CD4-positive, alpha-beta T cell (primary cell): Measurements from ENCODE around the gene PTX4. TPM values are rescaled to one million over a fixed set of nuclear protein-coding genes. Genes with fewer than 3 reads are reported as not detected.

ENCODE experiments used
- ATAC-seq: fragments of 200-7000 bp; cut with Tn5 transposase; one replicate; pipeline ENCODE4 v1.10.0; 2022; ENCODE audit warnings: mild to moderate bottlenecking; ENCODE audit not compliant: poor library complexity
- CTCF ChIA-PET: fragments of 350-600 bp; sonication (Branson Sonifier 250); formaldehyde crosslinking; loops from one replicate; lab custom pipeline; 2021; ENCODE audit warnings: antibody characterized with exemption, inconsistent platforms; lab: Charles Lee
- POLR2A ChIA-PET: fragments of 350-600 bp; sonication (Branson Sonifier 250); formaldehyde crosslinking; loops from one replicate; lab custom pipeline; 2021; ENCODE audit warnings: antibody characterized with exemption, inconsistent platforms; lab: Charles Lee
- DNase-seq, 14 experiments: peaks; one replicate each; pipeline ENCODE4 v3.0.0-alpha.2; 2013 to 2020; ENCODE audit warnings: mixed read lengths in 2 of 14
- H3K27ac ChIP-seq, 2 donors: one replicate each; pipeline versions ENCODE4 v1.5.1 to v1.7.0; 2013; ENCODE audit warnings: low read length in 2 of 2, low read depth in 1 of 2, mild to moderate bottlenecking in 1 of 2
- H3K27me3 ChIP-seq, 2 experiments: 1 replicate in 1 of 2; 2 replicates in 1 of 2; pipeline versions ENCODE4 v1.6.1 to v1.7.0; 2013; ENCODE audit warnings: low read length in 2 of 2, control low read depth in 1 of 2, mild to moderate bottlenecking in 1 of 2, moderate library complexity in 1 of 2; ENCODE audit not compliant: insufficient read depth in 2 of 2, control insufficient read depth in 1 of 2
- H3K36me3 ChIP-seq: one replicate; pipeline ENCODE4 v1.6.1; 2013; ENCODE audit warnings: low read length, control low read depth; ENCODE audit not compliant: insufficient read depth
- H3K4me1 ChIP-seq: one replicate; pipeline ENCODE4 v1.6.1; 2013; ENCODE audit warnings: low read length, control low read depth; ENCODE audit not compliant: insufficient read depth
- H3K4me3 ChIP-seq: one replicate; pipeline ENCODE4 v1.5.1; 2013; ENCODE audit warnings: mild to moderate bottlenecking, low read length, moderate library complexity
- H3K9me3 ChIP-seq, 2 experiments: 1 replicate in 1 of 2; 2 replicates in 1 of 2; pipeline versions ENCODE4 v1.6.1 to v1.7.0; 2013; ENCODE audit warnings: low read length in 2 of 2, mild to moderate bottlenecking in 2 of 2, control low read depth in 1 of 2, moderate library complexity in 1 of 2; ENCODE audit not compliant: control insufficient read depth in 1 of 2, insufficient read depth in 1 of 2
- H3K27ac Mint-ChIP-seq: one replicate; pipeline ENCODE4 v1.8.0; 2020; ENCODE audit warnings: mixed read lengths
- H3K27me3 Mint-ChIP-seq: one replicate; pipeline ENCODE4 v1.8.0; 2021; ENCODE audit warnings: mixed read lengths
- H3K36me3 Mint-ChIP-seq: one replicate; pipeline ENCODE4 v1.8.0; 2021; ENCODE audit warnings: low read depth, mixed read lengths
- H3K4me1 Mint-ChIP-seq: one replicate; pipeline ENCODE4 v1.8.0; 2021; ENCODE audit warnings: low read depth, mixed read lengths
- H3K4me3 Mint-ChIP-seq: one replicate; pipeline ENCODE4 v1.8.0; 2020; ENCODE audit warnings: mild to moderate bottlenecking, mixed read lengths
- H3K9me3 Mint-ChIP-seq: one replicate; pipeline ENCODE4 v1.8.0; 2020; ENCODE audit warnings: mixed read lengths
- intact Hi-C, 2 experiments: fragments of 100-400 bp; cut with DNase I in 1 of 2; cut with micrococcal nuclease in 1 of 2; formaldehyde crosslinking; loops; one replicate each; pipeline versions ENCODE4 v1.15.1 to v1.9.0; 2023 to 2025; cut with DNase I, micrococcal nuclease
- total RNA-seq, 174 experiments: library from RNA in 2 of 174; stranded (reverse) in 2 of 174; gene quantifications; one replicate each; pipeline ENCODE4 v1.2.3 and lab custom pipeline; 2021 to 2026
- TF ChIP-seq, protein P1 (sequence below): fragments of 200-600 bp; IDR thresholded peaks from one replicate; pipeline ENCODE4 v1.8.0; 2022; ENCODE audit warnings: antibody characterized with exemption, mild to moderate bottlenecking

PTX4 gene
- total RNA-seq, 2 experiments from 2014 or later: not detected

DNA sequence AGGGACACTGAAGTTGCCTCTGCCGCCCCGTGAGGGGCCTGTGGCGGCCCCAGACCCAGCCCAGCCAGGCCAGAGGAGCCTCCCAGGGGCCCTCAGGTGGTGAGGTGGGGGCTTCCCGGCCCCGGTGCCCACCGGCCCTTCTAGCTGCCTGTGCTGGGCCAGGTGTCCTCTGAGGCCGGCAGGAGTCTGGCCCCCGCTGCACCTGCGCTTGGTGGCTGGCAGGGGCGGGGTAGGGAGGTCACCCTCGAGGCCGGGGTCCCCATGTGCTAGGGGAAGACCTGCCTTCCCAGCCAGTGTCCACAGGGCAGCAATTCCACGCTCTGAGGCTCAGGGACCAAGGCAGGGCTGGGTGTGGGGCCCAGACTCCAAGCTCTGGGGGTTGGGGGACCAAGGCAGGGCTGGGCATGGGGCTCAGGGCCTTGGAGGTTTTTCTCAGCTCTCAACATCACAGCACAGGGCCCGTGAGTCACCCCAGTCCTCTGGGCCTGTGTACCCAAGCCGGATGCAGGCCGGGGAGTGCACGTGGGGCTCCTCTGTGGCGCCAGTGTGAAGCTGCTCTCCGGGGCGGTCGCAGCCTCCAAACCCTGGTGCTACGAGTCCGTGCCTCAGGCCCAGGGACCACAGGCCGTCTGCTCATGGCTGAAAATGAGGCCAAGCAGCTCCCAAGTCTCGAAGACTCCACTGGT is 43.1 kb downstream of the PTX4 start:
- CTCF ChIA-PET: no interaction called here
- Mint-ChIP-seq H3K36me3 (peaks cover 13% of the 10 kb centered on the region), H3K4me1 (no peaks in the 10 kb centered on the region), H3K9me3 (no peaks in the 10 kb centered on the region), H3K27me3 (no peaks in the 10 kb centered on the region), H3K4me3 (no peak overlapping the region), H3K27ac (no peak overlapping the region)
- TF ChIP-seq, protein P1, sequence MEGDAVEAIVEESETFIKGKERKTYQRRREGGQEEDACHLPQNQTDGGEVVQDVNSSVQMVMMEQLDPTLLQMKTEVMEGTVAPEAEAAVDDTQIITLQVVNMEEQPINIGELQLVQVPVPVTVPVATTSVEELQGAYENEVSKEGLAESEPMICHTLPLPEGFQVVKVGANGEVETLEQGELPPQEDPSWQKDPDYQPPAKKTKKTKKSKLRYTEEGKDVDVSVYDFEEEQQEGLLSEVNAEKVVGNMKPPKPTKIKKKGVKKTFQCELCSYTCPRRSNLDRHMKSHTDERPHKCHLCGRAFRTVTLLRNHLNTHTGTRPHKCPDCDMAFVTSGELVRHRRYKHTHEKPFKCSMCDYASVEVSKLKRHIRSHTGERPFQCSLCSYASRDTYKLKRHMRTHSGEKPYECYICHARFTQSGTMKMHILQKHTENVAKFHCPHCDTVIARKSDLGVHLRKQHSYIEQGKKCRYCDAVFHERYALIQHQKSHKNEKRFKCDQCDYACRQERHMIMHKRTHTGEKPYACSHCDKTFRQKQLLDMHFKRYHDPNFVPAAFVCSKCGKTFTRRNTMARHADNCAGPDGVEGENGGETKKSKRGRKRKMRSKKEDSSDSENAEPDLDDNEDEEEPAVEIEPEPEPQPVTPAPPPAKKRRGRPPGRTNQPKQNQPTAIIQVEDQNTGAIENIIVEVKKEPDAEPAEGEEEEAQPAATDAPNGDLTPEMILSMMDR: no peak
- intact Hi-C loops: no loop called here
- Histone ChIP-seq H3K36me3 (peaks cover 18% of the 10 kb centered on the region), H3K27ac (no peak overlapping the region), H3K4me3 (no peak overlapping the region), H3K4me1 (no peaks in the 10 kb centered on the region), H3K9me3 (peaks cover 0 to 4% of the 10 kb centered on the region in 2 experiments), H3K27me3 (no peaks in the 10 kb centered on the region)
- no peak for ATAC-seq
- no peak for DNase-seq
- POLR2A ChIA-PET: no interaction called here

- intact Hi-C loops: no loop called here
- no peaks in the 10 kb centered on the region for H3K9me3 ChIP-seq
- Mint-ChIP-seq H3K9me3 (no peaks in the 10 kb centered on the region), H3K27me3 (no peaks in the 10 kb centered on the region), H3K36me3 (peaks cover 7% of the 10 kb centered on the region), H3K4me1 (no peaks in the 10 kb centered on the region), H3K4me3 (no peak overlapping the region), H3K27ac (no peak overlapping the region)
- no peak for DNase-seq
- no peak overlapping the region for H3K27ac ChIP-seq
- TF ChIP-seq, protein P1: no peak
- ChIA-PET CTCF (no interaction called here), POLR2A (no interaction called here)
- ATAC-seq: no peak
- H3K4me3 ChIP-seq: no peak overlapping the region
- no peaks in the 10 kb centered on the region for H3K4me1 ChIP-seq
- no peaks in the 10 kb centered on the region for H3K27me3 ChIP-seq
- peaks cover 18% of the 10 kb centered on the region for H3K36me3 ChIP-seq
Observed at GRCh38 chr16:1444730-1445517, 43.8 kb downstream of the PTX4 start.

DNA sequence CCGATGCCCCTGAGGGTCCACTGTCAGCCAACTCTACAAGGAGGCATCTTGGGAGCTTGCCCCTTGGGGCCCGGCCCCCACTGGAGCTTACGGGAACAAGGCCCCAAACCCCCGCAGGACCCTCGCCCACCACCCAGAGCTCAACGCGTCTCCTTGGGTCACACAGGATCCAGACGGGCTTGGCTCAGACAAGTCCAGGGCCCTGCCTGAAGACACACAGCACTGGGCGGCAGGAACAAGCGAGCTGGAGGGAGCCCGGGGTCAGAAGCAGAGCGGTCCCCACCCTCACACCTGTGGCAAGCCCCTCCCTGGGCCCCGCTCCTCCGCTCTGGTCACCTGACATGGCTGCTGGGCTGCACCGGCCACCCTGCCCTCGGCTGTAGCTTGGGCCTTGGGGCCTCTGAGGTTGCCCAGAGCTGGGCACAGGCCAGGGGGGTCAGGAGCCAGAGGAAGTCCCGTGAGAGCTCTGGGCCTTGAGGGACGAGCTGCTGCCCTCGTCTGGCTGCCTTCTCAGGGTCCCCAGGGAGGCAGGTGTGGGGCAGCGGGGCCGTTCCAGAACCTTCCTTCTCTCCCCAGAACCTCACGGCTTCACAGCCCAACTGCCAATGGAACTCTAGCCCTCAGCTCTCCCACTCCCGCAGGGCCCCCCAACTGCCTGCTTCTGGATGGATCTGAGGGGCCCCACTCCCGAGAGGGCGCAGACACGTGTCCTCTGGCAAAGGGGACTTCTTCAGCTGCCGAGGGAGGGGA is 44.6 kb downstream of the PTX4 start, which contains the start of gene CCDC154:
Gene CCDC154, minus strand, starts transcription at position 577 of the 750 bp plus-strand sequence. Its CDS starts 234 bp downstream, at position 343.
- no peak within 1 kb of the TSS for H3K27ac ChIP-seq
- H3K9me3 Mint-ChIP-seq: no peaks in the 10 kb centered on the region

More for the DNA sequence above, 44.6 kb downstream of the PTX4 start, which contains the start of gene CCDC154:
- H3K36me3 ChIP-seq: peaks cover 18% of the 10 kb centered on the region
- no peaks in the 10 kb centered on the region for H3K4me1 ChIP-seq
- TF ChIP-seq, protein P1: no peak
- ChIA-PET POLR2A (no interaction called here), CTCF (no interaction called here)
- intact Hi-C loops: no loop called here
- no peak for ATAC-seq
- no peak for DNase-seq
- no peaks in the 10 kb centered on the region for H3K27me3 ChIP-seq
- no peak within 1 kb of the TSS for H3K4me3 ChIP-seq
- Mint-ChIP-seq H3K36me3 (peaks cover 7% of the 10 kb centered on the region), H3K4me3 (no peak within 1 kb of the TSS), H3K27me3 (no peaks in the 10 kb centered on the region), H3K27ac (no peak within 1 kb of the TSS), H3K4me1 (no peaks in the 10 kb centered on the region)
- no peaks in the 10 kb centered on the region for H3K9me3 ChIP-seq
